Activated T-cell treated with anti-CD3 and anti-CD28 coated beads, Interleukin-2, amount 50 U/mL, for 48 hours (primary cell): ENCODE measurements around the gene NDUFAF8.

Experiments
- DNase-seq, 2 experiments: peaks; one replicate each; pipeline ENCODE4 v3.0.0-alpha.2; 2020

The NDUFAF8 gene

DNA sequence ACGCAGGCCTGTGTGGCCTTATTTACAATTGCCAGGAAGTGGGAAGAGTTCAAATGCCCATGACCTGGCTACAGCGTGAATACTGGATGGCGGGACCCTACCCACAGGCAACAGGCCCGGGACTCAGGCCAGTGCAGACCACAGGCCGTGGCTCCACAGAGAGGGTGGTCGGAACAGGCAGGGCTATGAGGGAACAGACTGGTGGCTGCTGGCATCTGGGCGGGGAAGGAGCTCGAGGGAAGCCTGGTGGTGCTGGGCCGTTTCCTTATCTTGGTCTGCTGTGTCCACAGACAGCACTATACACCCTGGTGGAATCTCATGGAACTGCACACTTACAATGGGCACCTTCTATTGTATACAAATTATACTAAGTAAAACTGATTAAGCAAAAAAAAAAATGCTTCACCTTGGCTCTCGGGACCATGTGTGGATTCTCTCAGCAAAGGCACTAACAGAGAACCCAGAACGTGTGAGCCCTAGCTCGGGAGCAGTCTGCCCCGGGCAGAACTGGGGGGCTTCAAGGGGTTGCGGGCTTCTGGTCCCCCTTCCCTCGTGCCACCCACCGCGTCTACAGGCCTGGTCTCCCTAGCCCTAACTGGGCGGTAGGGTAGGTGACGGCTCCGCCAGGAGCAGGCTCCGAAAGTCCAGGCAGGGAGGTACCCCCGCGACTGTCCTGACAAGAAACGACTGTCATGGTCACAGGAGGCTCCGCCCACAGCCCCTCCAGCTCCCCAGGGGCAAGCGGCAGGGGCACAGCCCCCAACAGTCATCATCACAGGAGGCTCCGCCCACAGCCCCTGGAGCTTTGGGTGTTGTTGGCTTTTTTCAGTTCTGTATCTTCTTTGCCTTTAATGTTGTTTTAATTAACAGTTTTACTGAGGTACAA, 38.2 kb upstream of the NDUFAF8 start:
- peak in 1 of 2 experiments; percentile 28 for DNase-seq

DNA sequence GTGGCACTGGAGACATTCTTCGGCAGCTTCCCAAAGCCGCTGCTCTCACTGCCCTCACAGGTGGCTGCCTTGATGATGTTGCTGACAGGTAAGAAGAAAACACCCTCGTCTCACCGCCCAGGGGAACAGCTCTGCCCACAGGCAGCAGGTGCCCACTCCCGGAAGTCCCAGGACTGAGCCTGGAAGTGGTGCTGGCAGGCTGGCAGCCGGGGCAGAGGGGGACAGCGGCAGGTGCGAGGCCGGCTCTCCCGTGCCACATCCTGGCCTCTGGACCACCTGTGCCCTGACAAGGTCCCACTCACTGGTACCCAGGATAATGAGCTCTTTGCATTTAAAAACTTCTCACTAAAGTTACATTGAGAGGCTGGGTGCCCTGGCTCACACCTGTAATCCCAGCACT, 36.8 kb upstream of the NDUFAF8 start:
- no peak for DNase-seq

DNA sequence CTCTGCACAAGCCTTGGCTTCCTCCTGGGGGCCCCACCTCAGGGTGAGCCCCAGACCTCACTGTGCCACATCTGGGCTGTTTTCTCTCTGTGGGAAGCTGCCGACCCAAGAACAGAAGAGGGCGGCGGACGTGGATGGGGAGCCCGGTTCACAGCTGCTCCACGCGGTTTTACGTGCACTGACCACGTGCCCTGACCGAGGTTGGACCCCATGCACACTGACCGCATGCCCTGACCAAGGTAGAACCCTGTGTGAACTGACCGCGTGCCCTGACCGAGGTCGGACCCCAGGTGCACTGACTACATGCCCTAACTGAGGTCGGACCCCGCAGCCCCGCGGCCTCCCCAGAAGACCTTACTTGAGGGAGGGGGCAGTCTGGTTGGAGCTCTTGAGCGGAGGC, 36.0 kb upstream of the NDUFAF8 start:
- DNase-seq = no peak

DNA sequence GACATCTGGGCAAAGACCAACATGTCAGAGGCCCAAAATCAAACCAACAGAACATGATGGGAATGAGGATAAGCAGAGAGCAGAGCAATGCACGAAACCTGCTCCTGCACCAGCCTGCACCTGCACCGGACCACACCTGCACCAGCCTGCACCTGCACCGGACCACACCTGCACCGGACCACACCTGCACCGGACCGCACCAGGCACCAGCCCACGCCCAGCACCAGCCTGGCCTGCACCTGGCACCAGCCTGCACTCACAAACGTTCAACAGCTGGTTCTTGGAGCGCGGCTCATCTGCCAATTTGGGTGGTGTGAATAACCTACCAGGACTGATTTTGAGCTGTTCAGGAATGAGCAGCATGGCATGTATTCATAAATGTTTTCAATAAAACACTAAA, 34.5 kb upstream of the NDUFAF8 start:
- DNase-seq = no peak

DNA sequence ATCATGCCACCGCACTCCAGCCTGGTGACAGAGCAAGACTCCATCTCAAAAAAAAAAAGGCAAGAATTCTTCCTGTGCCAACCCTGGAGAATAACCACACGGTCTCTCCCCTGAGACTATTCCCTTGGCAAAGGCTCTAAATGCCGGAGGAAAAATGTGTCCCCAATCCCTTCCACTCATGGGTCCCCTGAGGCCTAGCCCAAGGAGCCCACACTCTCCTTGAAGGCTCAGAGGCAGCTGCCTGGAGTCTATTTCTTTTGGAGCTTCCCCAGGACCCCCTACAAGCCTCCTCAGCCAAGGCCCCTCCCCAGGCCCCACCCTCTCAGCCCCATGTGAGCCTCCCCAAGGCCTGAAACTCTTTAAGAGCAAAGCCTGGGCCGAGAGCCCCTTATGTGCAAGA, 33.0 kb upstream of the NDUFAF8 start:
- DNase-seq = no peak

DNA sequence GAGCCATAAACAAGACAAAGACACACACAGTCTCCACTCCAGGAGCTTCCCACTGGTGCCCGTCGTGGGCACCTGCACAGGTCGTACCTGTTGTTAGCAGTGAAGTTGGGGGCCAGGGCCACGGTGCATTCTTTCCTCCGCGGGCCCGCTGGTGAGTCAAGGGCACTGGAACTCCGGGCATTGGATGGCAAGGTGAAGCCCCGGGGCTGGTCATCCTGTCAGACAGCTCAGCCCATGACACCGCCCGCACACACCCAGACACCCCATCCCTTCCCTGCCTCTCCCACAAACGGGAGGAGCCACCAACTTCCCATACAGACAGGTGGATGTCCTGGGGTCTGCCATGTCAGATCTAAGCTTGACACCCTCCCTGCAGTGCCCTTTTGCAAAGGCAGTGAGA, 32.5 kb upstream of the NDUFAF8 start:
- no peak for DNase-seq

DNA sequence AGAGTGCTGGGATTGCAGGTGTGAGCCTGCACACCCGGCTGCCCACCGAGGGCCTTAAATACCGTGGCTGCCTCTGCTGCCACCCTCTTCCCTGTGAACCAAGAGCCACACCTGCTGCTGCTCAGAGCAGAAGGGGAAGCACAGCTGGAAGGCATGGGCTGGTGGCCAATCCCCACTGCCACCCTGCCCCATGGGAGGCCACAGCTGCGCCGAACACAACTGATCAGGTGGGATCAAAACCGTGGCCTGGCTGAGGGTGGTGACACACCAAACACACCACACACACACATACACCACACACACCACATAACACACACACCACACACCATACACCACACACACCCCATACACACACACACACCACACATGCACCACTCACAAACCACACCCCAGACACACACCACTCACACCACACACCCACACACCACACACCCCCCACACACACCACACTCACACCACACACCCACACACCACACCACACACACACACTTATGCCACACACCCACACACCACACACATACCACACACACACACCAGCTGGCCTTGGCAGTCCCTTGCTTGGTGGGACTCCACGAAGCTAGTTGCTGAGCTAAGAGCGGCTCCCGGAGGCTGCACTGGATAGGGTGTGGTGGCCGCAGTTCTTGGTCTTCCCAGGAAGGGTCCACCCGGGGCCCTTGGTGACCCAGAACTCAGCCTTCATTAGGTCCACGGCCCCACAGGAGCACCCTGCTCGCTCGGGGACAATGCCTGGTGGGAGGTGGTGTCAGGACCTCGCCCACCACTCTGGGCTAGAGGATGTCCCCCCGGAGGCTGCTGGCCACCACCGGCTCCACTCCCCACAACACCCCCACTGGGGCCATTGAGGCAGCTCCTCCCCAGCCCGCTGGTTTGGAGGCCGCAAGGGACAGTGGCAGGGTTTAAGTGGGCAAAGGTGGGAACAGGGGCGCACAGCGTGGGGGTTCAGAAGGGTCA, 31.2 kb upstream of the NDUFAF8 start:
- DNase-seq = no peak

DNA sequence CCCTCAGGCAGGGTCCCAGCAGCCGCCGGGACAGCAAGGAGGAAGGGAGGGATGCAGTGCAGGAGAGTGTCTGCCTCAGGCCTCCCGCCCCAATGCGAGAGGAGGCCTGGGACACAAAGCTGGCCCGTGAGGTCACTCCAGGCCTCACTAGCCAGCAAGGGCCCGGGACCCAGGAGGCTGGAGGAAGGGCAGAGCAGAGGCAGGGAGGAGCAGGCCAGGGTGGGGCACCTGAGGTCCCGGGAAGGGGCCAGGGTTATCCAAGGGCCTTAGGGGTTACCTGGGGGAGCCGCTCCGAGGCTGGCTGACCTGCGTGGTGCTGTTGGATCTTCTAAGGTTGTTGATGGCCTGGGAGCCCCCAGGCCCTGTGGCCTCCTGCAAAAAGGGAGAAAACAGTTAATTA, 30.5 kb upstream of the NDUFAF8 start:
- no peak for DNase-seq

DNA sequence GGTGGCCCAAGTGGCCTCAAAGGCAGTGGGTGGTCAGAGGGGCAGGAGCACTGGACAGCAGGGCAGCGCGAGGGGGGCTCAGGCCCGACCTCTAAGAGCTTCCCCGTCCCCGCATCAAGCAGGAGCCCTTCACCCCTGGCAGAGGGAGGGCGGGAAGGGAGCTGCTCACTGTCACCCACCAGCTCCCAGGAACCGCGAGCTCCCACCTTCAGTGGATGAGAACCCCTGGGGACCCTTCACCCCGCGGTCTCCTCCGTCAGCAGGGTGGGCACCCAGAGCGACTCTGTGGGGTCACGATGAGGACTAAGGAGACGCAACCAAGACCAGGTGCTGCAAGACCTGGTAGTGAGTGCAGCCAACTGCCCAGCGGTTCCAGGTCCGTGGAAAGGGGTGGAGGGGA, 30.0 kb upstream of the NDUFAF8 start:
- DNase-seq = no peak

DNA sequence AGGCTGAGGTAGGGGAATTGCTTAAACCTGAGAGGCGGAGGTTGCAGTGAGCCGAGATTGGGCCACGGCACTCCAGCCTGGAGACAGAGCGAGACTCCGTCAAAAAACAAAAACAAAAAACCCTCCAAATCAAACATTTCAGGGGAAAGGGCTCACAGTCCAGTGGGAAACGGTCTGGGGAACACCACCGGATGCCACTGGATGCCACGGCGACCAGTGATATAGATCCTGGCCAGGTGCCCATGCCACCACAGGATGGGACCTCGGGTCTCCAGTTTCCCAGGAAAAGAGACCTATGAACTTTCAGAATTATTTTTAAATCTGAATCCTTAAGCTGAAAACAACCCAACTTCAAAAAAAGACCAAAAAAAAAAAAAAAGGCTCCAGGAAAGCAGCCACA, 28.7 kb upstream of the NDUFAF8 start:
- no peak for DNase-seq

DNA sequence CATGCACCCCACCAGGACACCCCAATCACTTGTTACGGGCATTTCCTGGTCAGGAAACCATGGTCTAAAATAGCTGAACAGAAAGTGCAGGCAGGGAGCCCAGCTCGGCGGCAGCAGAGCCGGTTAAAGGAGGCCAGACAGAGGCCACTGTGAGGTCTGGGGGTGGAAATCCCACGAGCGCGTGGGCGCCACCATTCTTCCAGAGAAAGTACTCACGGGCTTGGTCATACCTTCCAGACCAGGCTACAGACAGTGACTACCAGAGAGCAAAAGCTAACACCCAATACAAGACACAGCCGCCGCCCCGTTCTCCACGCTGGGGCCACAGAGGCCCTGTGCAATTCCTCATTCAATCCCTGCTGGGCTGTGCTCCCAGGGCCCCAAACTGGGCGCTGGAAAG, 28.2 kb upstream of the NDUFAF8 start:
- DNase-seq = no peak

DNA sequence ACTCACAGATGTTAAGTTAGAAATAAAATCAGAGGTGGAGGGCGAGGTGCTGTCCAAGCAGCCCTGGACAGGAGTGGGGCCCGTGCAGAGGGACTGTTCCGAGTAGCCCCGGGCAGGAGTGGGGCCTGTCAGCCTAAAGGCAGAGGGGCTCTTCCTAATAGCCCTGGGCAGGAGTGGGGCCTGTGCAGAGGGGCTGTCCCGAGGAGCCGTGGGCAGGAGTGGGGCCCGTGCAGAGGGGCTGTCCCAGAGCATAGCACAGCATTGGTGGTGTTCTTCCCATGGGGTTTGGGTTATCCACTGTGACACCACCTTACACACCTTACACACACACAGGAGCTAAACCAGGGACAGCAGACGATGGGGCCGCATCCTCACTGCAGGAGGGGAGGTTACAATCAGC, 26.8 kb upstream of the NDUFAF8 start:
- no peak for DNase-seq

DNA sequence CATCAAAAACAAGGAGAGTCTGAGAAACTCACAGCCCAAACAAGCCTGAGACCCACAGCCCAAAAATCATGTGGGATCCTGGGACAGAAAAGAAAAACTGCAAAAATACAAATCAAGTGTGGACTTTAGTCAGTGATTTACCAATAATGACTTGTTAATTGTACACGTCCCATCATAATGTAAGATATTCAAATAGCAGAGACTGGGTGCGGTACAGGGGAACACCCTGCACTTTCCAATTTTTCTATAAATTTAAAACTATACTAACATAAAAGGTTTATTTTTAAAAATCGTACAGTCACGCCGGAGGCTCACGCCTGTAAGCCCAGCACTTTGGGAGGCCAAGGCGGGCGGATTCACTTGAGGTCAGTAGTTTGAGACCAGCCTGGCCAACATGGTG, 25.1 kb upstream of the NDUFAF8 start:
- no peak for DNase-seq

DNA sequence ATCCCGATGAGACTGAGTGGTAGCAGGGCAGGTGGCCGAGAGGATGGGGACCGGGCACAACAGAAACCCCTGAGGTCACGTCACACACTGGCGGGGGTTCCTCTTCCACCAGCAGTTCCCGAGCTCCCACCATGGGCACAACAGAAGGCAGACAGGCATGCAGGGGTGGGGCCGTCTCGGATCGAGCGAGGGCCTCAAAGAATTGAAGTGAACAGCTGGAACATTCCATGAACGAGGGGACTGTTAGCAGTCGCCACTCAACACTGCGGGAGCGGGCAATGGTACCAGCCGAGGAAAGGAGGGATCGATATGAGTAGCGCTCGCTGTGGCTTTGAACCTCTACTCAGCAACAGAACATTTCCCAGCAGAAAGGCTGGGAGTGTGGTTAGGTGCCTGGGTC, 21.6 kb upstream of the NDUFAF8 start:
- DNase-seq = no peak

DNA sequence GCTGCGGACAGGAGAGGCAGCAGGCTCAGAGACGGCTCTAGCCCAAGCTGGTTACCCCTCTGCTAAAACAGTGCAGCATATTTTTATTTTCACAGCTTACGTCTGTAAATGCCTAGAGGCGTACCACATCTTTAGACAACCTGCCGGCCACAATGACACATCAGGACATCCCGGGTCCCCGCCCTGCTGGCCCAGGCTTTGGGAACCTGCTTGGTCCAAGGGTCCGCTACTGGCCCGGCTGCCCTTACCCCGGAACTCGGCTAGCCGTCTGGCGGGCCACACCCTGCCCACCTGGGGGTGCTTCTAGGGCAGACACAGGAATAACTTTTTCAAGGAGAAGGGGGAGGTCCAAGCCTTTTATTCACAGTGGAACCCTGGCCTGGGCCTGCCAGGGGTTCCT, 20.7 kb upstream of the NDUFAF8 start:
- no peak for DNase-seq

DNA sequence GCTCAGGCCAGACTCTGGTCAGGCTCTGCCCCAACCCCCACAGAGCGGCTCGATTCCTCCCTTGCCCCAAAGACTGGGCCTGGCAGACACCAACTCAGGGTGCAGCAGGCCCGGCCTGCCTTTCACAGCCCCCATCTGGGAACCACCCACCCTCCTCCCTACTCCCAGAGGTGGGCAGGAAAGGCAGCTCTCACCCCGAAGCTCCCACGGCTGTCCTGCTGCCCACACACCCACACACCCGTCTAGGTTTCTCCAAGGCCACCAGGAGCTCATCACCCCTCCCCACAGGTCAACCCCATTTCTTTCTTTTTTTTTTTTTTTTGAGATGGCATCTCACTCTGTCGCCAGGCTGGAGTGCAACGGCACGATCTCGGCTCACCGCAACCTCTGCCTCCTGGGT, 20.1 kb upstream of the NDUFAF8 start:
- no peak for DNase-seq

DNA sequence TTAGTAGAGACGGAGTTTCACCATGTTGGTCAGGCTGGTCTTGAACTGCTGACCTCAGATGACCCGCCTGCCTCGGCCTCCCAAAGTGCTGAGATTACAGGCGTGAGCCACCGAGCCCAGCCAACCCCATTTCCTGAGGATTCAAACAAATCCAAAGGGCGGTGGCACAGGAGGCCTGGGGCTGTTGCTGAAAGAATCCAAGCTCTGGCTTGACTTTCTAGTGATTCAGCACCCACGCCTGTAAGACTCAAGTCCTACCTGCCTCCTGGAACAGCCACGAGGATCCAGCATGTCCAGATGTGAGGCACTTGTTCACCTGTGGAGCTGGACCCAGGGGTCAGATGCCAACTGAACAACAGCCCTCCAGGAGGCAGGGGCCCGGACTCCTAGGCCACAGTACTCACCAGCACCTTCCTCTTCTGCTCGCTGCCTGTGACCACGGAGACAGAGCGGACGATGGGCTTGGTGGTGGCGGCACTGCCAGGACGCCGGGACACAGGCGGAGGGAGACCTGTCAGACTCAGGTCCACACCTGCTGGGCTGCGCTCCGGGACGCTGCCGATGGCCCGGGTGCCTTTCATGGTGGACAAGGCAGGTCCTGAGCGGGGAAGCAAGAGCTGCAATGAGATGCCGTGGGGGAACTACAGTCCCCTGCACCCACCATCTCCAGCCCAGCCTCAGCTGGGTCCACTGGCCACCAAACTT, 19.5 kb upstream of the NDUFAF8 start:
- DNase-seq = no peak

DNA sequence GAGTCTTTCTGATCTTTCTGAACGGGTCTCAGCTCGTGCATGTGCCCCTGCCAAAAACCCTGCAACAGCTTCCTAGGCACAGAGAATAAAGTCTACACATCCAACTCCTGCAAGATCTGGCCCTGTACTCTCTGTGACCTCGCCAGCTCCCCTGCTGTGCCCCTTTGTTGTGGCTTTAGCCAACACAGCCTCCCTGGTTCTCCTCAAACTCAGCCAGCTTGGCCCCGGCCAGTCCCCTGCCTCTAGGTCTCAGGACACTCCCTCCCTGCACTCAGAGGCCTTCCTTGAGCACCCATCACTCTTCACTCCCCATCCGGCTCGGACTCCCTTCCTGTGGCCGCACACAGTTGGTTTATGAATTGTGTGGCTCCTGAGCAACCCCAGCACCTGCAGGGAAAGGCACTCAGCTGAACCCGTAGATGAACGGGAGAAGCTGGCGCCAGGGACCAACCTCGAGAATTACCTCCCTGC, 17.7 kb upstream of the NDUFAF8 start:
- no peak for DNase-seq

DNA sequence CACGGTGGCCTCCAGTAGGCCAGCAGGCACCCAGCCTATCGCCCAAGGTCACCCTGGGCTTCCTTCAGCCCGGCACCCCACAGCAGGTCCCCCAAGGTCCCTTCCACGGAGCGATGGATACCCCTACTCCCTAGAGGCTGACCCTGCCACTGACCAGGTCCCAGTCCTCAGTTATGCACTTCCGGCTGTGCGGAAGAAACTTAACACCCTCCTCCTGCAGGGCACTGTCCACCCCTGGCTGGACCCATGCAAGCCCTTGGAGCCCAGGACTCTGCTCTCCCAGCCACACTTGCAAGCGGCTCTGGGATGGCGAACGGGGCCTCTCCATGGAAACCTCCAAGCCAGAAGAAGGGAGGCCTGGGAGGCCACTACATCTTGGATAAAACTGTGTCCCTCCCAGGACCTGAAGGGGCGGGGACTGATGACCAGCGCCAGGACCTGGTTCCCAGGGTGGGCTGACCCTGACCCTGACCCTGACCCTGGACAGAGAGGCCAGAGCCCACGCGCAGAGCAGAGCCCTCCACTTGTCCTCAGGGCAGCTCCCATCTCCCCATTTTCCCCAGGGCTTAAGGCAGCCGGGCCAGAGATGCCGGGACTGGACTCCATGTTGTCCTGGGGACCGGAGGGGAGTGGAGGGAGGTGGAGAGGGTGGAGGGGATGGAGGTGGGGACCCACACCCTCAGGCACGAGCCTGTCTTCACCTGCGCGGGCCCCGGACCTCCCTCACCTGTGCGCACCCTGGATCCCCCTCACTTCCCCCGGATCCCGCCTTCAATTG, 17.1 kb upstream of the NDUFAF8 start:
- no peak for DNase-seq

DNA sequence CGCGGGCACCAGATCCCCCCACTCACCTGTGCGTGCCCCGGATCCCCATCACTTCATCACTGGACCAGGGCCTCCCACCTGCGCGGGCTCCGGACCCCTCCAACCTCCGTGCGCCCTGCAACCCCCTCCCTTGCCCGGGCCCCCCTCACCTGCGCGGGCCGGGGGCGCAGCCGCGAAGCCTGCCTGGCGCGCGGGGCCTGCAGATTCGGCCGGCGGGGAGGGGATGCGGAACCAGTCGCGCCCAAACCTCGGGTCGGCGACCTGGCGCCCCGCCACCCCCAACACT, 16.6 kb upstream of the NDUFAF8 start:
- DNase-seq = no peak

DNA sequence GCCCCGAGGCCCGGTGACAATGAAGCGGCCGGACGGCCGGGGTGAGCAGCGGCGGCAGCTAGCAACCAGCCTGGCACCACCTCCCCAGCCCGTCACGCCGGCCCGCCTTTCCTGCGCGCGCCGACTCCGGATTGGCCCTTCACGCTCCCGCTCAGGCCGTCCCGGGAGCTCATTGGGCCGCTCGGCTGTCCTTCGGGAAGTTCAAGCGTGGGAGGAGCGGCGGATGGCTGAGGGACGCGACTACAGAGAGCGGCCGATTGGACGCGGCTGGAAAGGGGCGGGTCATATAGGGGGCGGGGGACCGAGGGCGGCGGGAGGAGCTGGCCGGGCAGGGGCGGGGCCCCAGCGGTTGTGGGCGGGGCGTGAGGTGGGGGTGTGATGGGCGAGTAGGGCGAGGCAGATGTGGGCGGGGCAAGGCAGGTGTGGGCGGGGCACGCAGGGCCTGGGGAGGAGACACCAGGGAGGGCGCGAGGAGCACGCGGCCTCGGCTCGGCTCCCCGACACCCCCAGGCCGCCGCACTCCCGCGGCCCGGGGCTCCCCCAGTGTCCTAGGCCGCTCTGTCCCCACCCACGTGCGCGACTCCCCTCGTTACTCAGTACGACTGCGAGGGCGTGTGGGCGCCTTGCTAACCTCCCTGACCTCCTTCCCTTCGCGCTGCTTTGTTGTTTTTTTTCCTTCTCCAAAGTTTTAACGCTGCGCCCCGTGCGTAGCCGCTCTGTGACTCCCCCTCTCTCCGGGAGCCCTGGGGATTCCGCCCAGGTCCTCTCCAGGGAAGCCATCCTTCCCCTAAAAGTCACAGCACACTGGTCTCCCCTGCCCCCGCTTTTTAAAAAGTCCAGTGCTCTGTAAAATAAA, 16.0 kb upstream of the NDUFAF8 start, which contains the start of gene CEP131:
TSS of gene CEP131 (minus strand) at position 60 of the 856 bp plus-strand sequence. CDS start 2,909 bp downstream, outside the sequence.
- peak; percentile 100 for DNase-seq

DNA sequence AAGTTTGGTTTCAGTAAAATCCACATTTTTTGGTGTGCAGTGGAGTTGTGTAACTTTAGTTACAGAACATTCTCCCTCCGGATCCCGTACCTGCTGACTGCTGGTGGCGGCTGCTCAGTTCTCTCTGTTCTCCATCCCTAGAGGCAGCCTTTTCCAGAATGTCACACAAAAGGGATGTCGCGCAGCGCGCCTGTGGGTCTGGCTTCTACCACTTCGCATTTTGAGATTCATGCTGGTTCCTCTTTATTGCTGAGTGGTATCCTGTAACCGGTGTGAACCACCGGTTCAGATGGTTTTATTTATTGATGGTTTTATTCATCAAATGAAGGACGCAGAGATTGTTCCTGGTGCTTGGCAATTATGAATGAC, 15.4 kb upstream of the NDUFAF8 start:
- no peak for DNase-seq
